AG09319 (cell line): Measurements from ENCODE around the gene CDV3.

ENCODE experiments used
- DNase-seq: peaks from one replicate; pipeline ENCODE4 v3.0.0-alpha.2; 2010; ENCODE audit warnings: low read depth; ENCODE audit errors: extremely low read depth
- CTCF ChIP-seq: IDR thresholded peaks from 2 replicates; pipeline ENCODE4 v1.5.1; 2011; ENCODE audit warnings: low read depth, mild to moderate bottlenecking, inconsistent platforms, low read length, moderate library complexity

Gene CDV3

GRCh38 chr3:133629146-133629545, 55.7 kb downstream of the CDV3 start:
- no peak for DNase-seq
- no peak for TF ChIP-seq CTCF

- TF ChIP-seq CTCF, result no peak
- DNase-seq, result no peak
Observed at GRCh38 chr3:133633439-133633838, 60.0 kb downstream of the CDV3 start.
